GM13977 (cell line): ENCODE data around the gene ZNF232.

Experiments
- DNase-seq: peaks from one replicate; pipeline ENCODE4 v3.0.0; 2012; ENCODE audit warnings: low spot score
- in situ Hi-C: fragments of 300-500 bp; cut with MboI; formaldehyde crosslinking; loops from one replicate; pipeline ENCODE4 v1.12.0; 2022; ENCODE audit warnings: low sequenced_read_pairs, low pct_unique_long_range_greater_than_20kb, mixed read lengths, inconsistent platforms; ENCODE audit not compliant: unreplicated experiment
- TF ChIP-seq, protein P1 (sequence below): IDR thresholded peaks from 2 replicates; pipeline ENCODE4 v1.5.1; 2012; ENCODE audit warnings: mild to moderate bottlenecking, control low read depth; ENCODE audit not compliant: insufficient read depth; ENCODE audit errors: extremely low read depth, missing control alignments

The ZNF232 gene

DNA sequence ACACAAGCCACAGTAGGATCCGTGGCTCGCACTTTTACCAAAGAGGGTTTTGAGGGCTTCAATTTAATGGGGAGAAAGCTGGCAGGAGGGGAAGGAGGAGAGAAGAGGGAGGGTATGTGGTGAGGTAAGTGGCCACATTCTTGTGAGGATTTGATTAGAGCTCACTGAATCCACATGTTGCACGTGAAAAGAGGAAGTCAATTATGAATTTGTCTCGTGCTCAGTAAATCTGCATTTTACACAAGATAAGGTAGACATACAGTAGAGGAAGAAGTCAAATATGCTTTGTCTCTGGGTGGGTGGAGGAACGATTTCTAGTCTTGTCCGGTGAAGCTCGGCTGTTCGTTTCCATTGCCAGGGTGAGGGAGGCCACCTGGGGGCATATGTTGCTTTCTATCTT, 862 bp downstream of the ZNF232 start:
- in situ Hi-C loops: no loop called here
- TF ChIP-seq, protein P1, sequence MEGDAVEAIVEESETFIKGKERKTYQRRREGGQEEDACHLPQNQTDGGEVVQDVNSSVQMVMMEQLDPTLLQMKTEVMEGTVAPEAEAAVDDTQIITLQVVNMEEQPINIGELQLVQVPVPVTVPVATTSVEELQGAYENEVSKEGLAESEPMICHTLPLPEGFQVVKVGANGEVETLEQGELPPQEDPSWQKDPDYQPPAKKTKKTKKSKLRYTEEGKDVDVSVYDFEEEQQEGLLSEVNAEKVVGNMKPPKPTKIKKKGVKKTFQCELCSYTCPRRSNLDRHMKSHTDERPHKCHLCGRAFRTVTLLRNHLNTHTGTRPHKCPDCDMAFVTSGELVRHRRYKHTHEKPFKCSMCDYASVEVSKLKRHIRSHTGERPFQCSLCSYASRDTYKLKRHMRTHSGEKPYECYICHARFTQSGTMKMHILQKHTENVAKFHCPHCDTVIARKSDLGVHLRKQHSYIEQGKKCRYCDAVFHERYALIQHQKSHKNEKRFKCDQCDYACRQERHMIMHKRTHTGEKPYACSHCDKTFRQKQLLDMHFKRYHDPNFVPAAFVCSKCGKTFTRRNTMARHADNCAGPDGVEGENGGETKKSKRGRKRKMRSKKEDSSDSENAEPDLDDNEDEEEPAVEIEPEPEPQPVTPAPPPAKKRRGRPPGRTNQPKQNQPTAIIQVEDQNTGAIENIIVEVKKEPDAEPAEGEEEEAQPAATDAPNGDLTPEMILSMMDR: no peak
- DNase-seq: no peak

DNA sequence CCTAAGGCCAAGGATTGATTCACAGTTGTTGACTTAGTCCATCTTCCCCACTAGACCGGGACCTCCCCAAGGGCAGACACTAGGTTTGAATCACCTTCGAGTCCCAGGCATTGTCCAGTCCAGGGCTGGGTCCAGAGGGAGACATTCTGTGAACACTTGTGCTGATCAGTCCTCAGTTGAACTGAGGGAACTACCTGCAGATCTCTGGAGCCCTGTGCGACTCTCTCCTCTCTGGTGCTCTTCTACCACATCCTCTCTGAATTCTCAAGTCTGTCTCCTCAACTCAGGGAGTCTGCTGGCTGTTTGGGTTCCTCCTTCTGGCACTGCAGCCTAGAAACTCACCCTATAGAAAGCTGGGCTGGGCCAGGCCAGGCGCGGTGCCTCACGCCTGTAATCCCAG, 10.8 kb downstream of the ZNF232 start:
- no peak for DNase-seq
- in situ Hi-C loops: no loop called here
- TF ChIP-seq, protein P1: no peak

GRCh38 chr17:5099271-5099670, 12.4 kb downstream of the ZNF232 start:
- in situ Hi-C loops: no loop called here
- DNase-seq: no peak
- TF ChIP-seq, protein P1: no peak

DNA sequence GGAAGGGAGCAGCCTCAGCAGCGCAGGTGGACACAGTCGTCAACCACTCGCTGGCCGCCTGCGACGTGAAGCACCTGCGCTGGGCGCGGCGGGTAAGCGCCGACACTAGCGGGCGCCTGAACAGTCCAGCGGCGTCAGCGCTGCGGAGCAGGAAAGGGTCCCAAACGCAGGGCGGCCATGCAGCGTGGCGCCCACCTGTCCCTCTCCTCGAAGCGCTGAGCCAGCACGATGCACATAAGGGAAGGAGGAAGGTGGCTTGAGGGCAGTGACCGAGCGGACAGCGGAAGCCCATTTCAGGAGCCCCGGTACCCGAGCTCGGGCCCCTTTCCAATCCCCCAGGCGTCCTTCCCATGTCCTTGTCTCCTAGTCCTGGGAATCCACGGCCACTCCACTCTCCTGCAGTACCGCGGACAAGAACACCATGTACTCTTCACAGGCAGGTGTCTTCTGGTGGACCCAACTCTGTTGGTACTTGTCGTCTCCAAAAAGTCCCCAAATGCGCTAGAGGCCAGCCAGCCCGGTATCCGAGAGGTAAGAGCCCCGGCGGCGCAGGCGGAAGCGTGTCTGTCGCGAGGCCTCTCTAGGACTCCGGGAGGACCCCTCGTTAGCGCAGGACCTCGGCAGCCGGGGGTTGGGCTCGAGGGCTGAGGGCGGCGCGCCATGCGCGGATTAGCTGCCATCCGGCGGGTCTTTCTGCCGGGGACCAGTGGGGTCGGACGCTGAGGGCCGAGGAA, 14.4 kb downstream of the ZNF232 start:
- TF ChIP-seq, protein P1: no peak
- no peak for DNase-seq
- in situ Hi-C loops: no loop called here

GRCh38 chr17:5096731-5097100, 15.0 kb downstream of the ZNF232 start:
- TF ChIP-seq, protein P1: no peak
- DNase-seq: no peak
- in situ Hi-C loops: no loop called here

GRCh38 chr17:5092218-5093010, 19.3 kb downstream of the ZNF232 start:
- in situ Hi-C loops: no loop called here
- TF ChIP-seq, protein P1: no peak
- no peak for DNase-seq
